K562 (cell line): Measurements from ENCODE around the gene CLDN15. TPM values are rescaled to one million over a fixed set of nuclear protein-coding genes. Genes with fewer than 3 reads are reported as not detected.
"Not testable (repeated sequence)": the region's sequence is repeated elsewhere in the genome, so short reads cannot be mapped to it uniquely, and the experiment has no call there.

ENCODE experiments used
- ATAC-seq: fragments of 200-7000 bp; cut with Tn5 transposase; 3 replicates; pipeline ENCODE4 v1.9.1; 2020; ENCODE audit warnings: moderate library complexity
- BruUV-seq: library from RNA; stranded (reverse); fragments of 400-500 nt; replicated peaks from 2 replicates; lab custom pipeline; 2021; lab: Mats Ljungman, UMichigan
- CTCF ChIA-PET: fragments of 300-600 bp; formaldehyde crosslinking; extraction: SDS; loops from one replicate; lab custom pipeline; 2021; ENCODE audit warnings: low intra/inter-chr PET ratio; lab: Yijun Ruan, JAX
- POLR2A ChIA-PET: fragments of 300-600, 350-650 bp; sonication (Branson Sonifier 250); formaldehyde crosslinking; extraction: SDS; loops from one replicate; lab custom pipeline; 2021; ENCODE audit warnings: antibody characterized with exemption, inconsistent platforms; lab: Yijun Ruan, JAX
- DNase-seq, 4 experiments: peaks; one replicate each; pipeline versions ENCODE4 v3.0.0 to v3.0.0-alpha.2; 2011 to 2018; ENCODE audit warnings: low spot score in 3 of 4, mixed read lengths in 3 of 4; ENCODE audit errors: extremely low read depth in 1 of 4
- FAIRE-seq: peaks from 2 replicates; lab custom pipeline; 2011; peaks lifted over from hg19 to GRCh38; lab: Jason Lieb, UNC
- H2AFZ ChIP-seq: 2 replicates; pipeline ENCODE4 v1.6.0; 2011; ENCODE audit warnings: low read depth, low read length, control low read depth, inconsistent platforms
- H3K27ac ChIP-seq: fragments of 200-600 bp; 3 replicates; pipeline ENCODE4 v1.8.0; 2011; ENCODE audit warnings: low read depth, mild to moderate bottlenecking, control low read depth, inconsistent platforms, low read length, moderate library complexity, mixed read lengths; ENCODE audit errors: extremely low read depth
- H3K27me3 ChIP-seq, 2 experiments: fragments of 300-600 bp in 1 of 2; 2 replicates in 1 of 2; 3 replicates in 1 of 2; pipeline versions ENCODE4 v1.6.0 to v1.8.0; 2011; ENCODE audit warnings: inconsistent platforms in 2 of 2, low read length in 2 of 2, mild to moderate bottlenecking in 1 of 2, mixed read lengths in 1 of 2, moderate library complexity in 1 of 2; ENCODE audit not compliant: control insufficient read depth in 2 of 2, insufficient read depth in 2 of 2
- H3K36me3 ChIP-seq: fragments of 300-600 bp; 3 replicates; pipeline ENCODE4 v1.8.0; 2011; ENCODE audit warnings: mild to moderate bottlenecking, low read length, inconsistent platforms; ENCODE audit not compliant: control insufficient read depth, insufficient read depth
- H3K4me1 ChIP-seq, 2 experiments: fragments of 200-600 bp in 1 of 2; replicated peaks in 1 of 2; 2 replicates in 1 of 2; 3 replicates in 1 of 2; pipeline versions ENCODE4 v1.5.1 to v1.8.0; 2011; ENCODE audit warnings: inconsistent platforms in 2 of 2, low read length in 2 of 2, mild to moderate bottlenecking in 1 of 2, mixed read lengths in 1 of 2, moderate library complexity in 1 of 2; ENCODE audit not compliant: control insufficient read depth in 2 of 2, insufficient read depth in 2 of 2
- H3K4me2 ChIP-seq: 2 replicates; pipeline ENCODE4 v1.6.1; 2011; ENCODE audit warnings: low read length, control low read depth, inconsistent platforms, mixed read lengths; ENCODE audit not compliant: insufficient read depth
- H3K4me3 ChIP-seq: fragments of 200-600 bp; sonication (generic), shearing (Covaris generic); 2 replicates; pipeline ENCODE4 v1.5.1; 2016; ENCODE audit warnings: control low read depth, inconsistent platforms
- H3K79me2 ChIP-seq: fragments of 200-600 bp; 3 replicates; pipeline ENCODE4 v1.8.0; 2011; ENCODE audit warnings: low read length, inconsistent platforms; ENCODE audit not compliant: control insufficient read depth, insufficient read depth
- H3K9ac ChIP-seq, 2 experiments: 2 replicates each; pipeline versions ENCODE4 v1.6.0 to v1.6.1; 2011; ENCODE audit warnings: low read depth in 2 of 2, low read length in 2 of 2, control low read depth in 1 of 2, inconsistent platforms in 1 of 2, mild to moderate bottlenecking in 1 of 2, mixed read lengths in 1 of 2; ENCODE audit not compliant: insufficient read depth in 1 of 2
- H3K9me1 ChIP-seq: one replicate; pipeline ENCODE4 v1.6.0; 2011; ENCODE audit warnings: inconsistent platforms, mild to moderate bottlenecking, low read length, moderate library complexity; ENCODE audit not compliant: control insufficient read depth, insufficient read depth
- H3K9me3 ChIP-seq: replicated peaks from 2 replicates; pipeline ENCODE4 v1.5.1; 2011; ENCODE audit warnings: low read depth, low read length, inconsistent platforms; ENCODE audit not compliant: control insufficient read depth, insufficient read depth
- H4K20me1 ChIP-seq: replicated peaks from 2 replicates; pipeline ENCODE4 v1.6.1; 2011; ENCODE audit warnings: low read length, inconsistent platforms, mixed read lengths; ENCODE audit not compliant: control insufficient read depth, insufficient read depth
- E2F4 ChIP-seq: sonication (generic); formaldehyde crosslinking; IDR thresholded peaks from 2 replicates; pipeline ENCODE4 v1.8.0; 2022; ENCODE audit warnings: mild to moderate bottlenecking, low read depth, missing genetic modification reagents
- GABPA ChIP-seq: fragments of 200-800 bp; sonication (Bioruptor generic); conservative IDR thresholded peaks from 2 replicates; pipeline ENCODE4 v1.6.1; 2016; ENCODE audit warnings: low read depth, missing genetic modification characterization, missing compliant biosample characterization
- ILF3 ChIP-seq: fragments of 450-650 bp; IDR thresholded peaks from 2 replicates; pipeline ENCODE4 v1.6.1; 2018; ENCODE audit warnings: antibody characterized with exemption, mild to moderate bottlenecking, moderate library complexity, borderline replicate concordance
- POLR2A ChIP-seq: fragments of 450-650 bp; conservative IDR thresholded peaks from 2 replicates; pipeline ENCODE4 v1.6.1; 2016
- RAD51 ChIP-seq: fragments of 450-650 bp; IDR thresholded peaks from 2 replicates; pipeline ENCODE4 v1.7.1; 2016; ENCODE audit warnings: low read depth, mild to moderate bottlenecking, borderline replicate concordance
- TAF1 ChIP-seq: IDR thresholded peaks from 2 replicates; pipeline ENCODE4 v1.6.1; 2011; ENCODE audit warnings: mild to moderate bottlenecking, low read length, moderate library complexity; ENCODE audit not compliant: insufficient read depth, control insufficient read depth, severe bottlenecking; ENCODE audit errors: extremely low read depth
- ZBTB26 ChIP-seq: fragments of 450-650 bp; formaldehyde crosslinking; IDR thresholded peaks from 2 replicates; pipeline ENCODE4 v1.4.0; 2022; ENCODE audit warnings: missing genetic modification characterization
- WGBS: fragments of 100-300 bp; shearing (Covaris generic); methylation state at CpG from one replicate; pipeline ENCODE4 v1.1.6; 2016; ENCODE audit warnings: low coverage, mixed read lengths; ENCODE audit not compliant: insufficient coverage; ENCODE audit errors: missing lambda C conversion rate; 5-methylcytosine and 5-hydroxymethylcytosine counted together
- in situ Hi-C: fragments of 300-500 bp; cut with MboI; formaldehyde crosslinking; loops from 4 replicates; pipeline ENCODE4 v1.15.0; 2018; ENCODE audit warnings: inconsistent platforms, mixed read lengths
- intact Hi-C: fragments of 100-400 bp; cut with micrococcal nuclease; formaldehyde crosslinking; loops from 2 replicates; pipeline ENCODE4 v1.14.2; 2022
- polyA plus RNA-seq, 8 experiments: library from polyadenylated mRNA; depleted of rRNA in 4 of 8; stranded (reverse) in 5 of 8; unstranded in 3 of 8; fragments of >200 nt; fragmentation: Nextera tagmentation in 2 of 8; fragmentation: Illumina TruSeq in 1 of 8; extraction: Ambion mirVana in 2 of 8; extraction: Trizol in 1 of 8; gene quantifications; 2 replicates each; pipeline versions ENCODE4 v1.2.1 to v1.2.3, GENCODE V29; 2011 to 2014; ENCODE audit warnings: inconsistent platforms in 1 of 8, missing spikeins in 1 of 8
- total RNA-seq, 7 experiments: library from RNA; depleted of rRNA in 6 of 7; stranded (reverse); fragments of >200 nt in 6 of 7; fragmentation: Illumina TruSeq in 2 of 7; extraction: Trizol in 2 of 7; gene quantifications; 2 replicates each; pipeline versions ENCODE4 v1.2.1 to v1.2.3, GENCODE V29; 2011 to 2021; ENCODE audit warnings: low replicate concordance in 1 of 7
- TF ChIP-seq, protein P1 (sequence below): fragments of 150-350 bp; IDR thresholded peaks from 2 replicates; pipeline ENCODE4 v1.6.1; 2014; ENCODE audit warnings: low read depth, mild to moderate bottlenecking, low read length, borderline replicate concordance
- TF ChIP-seq, protein P2 (sequence below), 2 experiments: IDR thresholded peaks; 2 replicates each; pipeline ENCODE4 v1.6.1; 2012; ENCODE audit warnings: improper control_type of control experiment in 2 of 2, low read depth in 2 of 2, low read length in 2 of 2, borderline replicate concordance in 1 of 2

CLDN15 gene
- total and polyA plus RNA-seq, 9 of the 15 experiments (the other 6 are each of a cell fraction or from before 2014, with no cell fraction given): 0.32 to 14.5 (median 7.4) TPM

DNA sequence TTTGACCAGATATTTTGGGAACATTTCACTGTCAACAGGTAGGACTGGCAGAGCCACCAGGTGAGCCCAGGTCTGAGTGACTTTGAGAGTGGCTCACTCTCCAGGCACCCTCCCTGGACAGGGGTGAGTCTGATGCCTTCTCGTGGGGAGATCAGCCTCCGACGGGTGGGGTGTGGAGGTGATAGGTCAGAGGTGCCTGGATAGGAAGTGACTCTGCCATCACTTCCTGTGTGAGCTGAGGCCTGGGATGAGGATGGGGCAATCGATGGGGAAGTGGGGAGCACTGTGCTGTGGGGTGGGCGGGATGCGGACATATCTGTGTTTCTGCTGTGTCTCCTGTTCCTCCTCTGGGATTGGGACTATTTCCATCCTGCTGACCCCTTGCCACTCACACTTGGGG is 49.4 kb upstream of the CLDN15 start (continued):
- TF ChIP-seq, protein P1, sequence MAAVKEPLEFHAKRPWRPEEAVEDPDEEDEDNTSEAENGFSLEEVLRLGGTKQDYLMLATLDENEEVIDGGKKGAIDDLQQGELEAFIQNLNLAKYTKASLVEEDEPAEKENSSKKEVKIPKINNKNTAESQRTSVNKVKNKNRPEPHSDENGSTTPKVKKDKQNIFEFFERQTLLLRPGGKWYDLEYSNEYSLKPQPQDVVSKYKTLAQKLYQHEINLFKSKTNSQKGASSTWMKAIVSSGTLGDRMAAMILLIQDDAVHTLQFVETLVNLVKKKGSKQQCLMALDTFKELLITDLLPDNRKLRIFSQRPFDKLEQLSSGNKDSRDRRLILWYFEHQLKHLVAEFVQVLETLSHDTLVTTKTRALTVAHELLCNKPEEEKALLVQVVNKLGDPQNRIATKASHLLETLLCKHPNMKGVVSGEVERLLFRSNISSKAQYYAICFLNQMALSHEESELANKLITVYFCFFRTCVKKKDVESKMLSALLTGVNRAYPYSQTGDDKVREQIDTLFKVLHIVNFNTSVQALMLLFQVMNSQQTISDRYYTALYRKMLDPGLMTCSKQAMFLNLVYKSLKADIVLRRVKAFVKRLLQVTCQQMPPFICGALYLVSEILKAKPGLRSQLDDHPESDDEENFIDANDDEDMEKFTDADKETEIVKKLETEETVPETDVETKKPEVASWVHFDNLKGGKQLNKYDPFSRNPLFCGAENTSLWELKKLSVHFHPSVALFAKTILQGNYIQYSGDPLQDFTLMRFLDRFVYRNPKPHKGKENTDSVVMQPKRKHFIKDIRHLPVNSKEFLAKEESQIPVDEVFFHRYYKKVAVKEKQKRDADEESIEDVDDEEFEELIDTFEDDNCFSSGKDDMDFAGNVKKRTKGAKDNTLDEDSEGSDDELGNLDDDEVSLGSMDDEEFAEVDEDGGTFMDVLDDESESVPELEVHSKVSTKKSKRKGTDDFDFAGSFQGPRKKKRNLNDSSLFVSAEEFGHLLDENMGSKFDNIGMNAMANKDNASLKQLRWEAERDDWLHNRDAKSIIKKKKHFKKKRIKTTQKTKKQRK: no peak
- TF ChIP-seq GABPA (tag) (peak; percentile 22; the same call in 1 of the 2 replicates), ZBTB26 (CRISPR knock-in tag) (no peak), RAD51 (no peak), POLR2A (no peak), TAF1 (no peak), E2F4 (no peak), ILF3 (no peak)
- TF ChIP-seq, protein P2, sequence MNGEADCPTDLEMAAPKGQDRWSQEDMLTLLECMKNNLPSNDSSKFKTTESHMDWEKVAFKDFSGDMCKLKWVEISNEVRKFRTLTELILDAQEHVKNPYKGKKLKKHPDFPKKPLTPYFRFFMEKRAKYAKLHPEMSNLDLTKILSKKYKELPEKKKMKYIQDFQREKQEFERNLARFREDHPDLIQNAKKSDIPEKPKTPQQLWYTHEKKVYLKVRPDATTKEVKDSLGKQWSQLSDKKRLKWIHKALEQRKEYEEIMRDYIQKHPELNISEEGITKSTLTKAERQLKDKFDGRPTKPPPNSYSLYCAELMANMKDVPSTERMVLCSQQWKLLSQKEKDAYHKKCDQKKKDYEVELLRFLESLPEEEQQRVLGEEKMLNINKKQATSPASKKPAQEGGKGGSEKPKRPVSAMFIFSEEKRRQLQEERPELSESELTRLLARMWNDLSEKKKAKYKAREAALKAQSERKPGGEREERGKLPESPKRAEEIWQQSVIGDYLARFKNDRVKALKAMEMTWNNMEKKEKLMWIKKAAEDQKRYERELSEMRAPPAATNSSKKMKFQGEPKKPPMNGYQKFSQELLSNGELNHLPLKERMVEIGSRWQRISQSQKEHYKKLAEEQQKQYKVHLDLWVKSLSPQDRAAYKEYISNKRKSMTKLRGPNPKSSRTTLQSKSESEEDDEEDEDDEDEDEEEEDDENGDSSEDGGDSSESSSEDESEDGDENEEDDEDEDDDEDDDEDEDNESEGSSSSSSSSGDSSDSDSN (IDR thresholded peaks at IDR 0.05; ENCODE audit: borderline replicate concordance in 1 of 2, low read depth in 2 of 2, low read length in 2 of 2): no peak

- in situ Hi-C loops (loop anchor here (5.0 to 25.0 kb wide), 2 partner anchors 374 to 1304 kb away; no protein-coding TSS in a partner anchor), intact Hi-C loops (loop anchor here (10.0 kb wide), 1 partner anchor 211 kb away; no protein-coding TSS in a partner anchor)
- H3K9ac ChIP-seq, DNase-seq, H3K4me1 ChIP-seq, H3K27ac ChIP-seq, H2AFZ ChIP-seq, H3K36me3 ChIP-seq, ATAC-seq, H3K79me2 ChIP-seq, H3K9me3 ChIP-seq, H3K4me2 ChIP-seq, CTCF ChIA-PET, H3K4me3 ChIP-seq, FAIRE-seq, H3K9me1 ChIP-seq, H4K20me1 ChIP-seq, BruUV-seq: not testable (repeated sequence)
- POLR2A ChIA-PET: interaction anchor here (0.8 kb wide), 1 partner anchor 94 kb away, joined by 4 read pairs; no protein-coding TSS in a partner anchor
- peaks cover 0 to 31% of the 10 kb centered on the region in 2 experiments; a peak in 2 of 5 replicates for H3K27me3 ChIP-seq
- 2% methylated on average over 3 of the region's 3 CpGs for WGBS
Observed at GRCh38 chr7:101285880-101286279, 48.3 kb upstream of the CLDN15 start.
